OCI-LY1 (cell line): ENCODE data around the gene AQP11.
"Not testable (repeated sequence)": the region's sequence is repeated elsewhere in the genome, so short reads cannot be mapped to it uniquely, and the experiment has no call there.

Experiments
- H2AFZ ChIP-seq: fragments of 200-600 bp; sonication (generic), shearing (Covaris generic); 2 replicates; pipeline ENCODE4 v1.6.0; 2014; ENCODE audit warnings: antibody characterized with exemption, mild to moderate bottlenecking, low read length
- H3F3A ChIP-seq: fragments of 200-600 bp; sonication (generic), shearing (Covaris generic); 2 replicates; pipeline ENCODE4 v1.6.0; 2014; ENCODE audit warnings: mild to moderate bottlenecking, antibody characterized with exemption, low read length, moderate library complexity; ENCODE audit not compliant: insufficient read depth
- H3K27ac ChIP-seq: fragments of 200-600 bp; sonication (generic); 2 replicates; pipeline ENCODE4 v1.5.1; 2014; ENCODE audit warnings: low read length, mixed run types, mild to moderate bottlenecking, low read depth; ENCODE audit not compliant: poor library complexity, severe bottlenecking
- H3K27me3 ChIP-seq: fragments of 200-600 bp; sonication (generic); 2 replicates; pipeline ENCODE4 v1.6.0; 2014; ENCODE audit warnings: antibody characterized with exemption, mild to moderate bottlenecking, low read length, moderate library complexity; ENCODE audit not compliant: insufficient read depth
- H3K36me3 ChIP-seq: fragments of 200-600 bp; sonication (generic); 2 replicates; pipeline ENCODE4 v1.6.1; 2014; ENCODE audit warnings: mild to moderate bottlenecking, antibody characterized with exemption, low read length, moderate library complexity, mixed read lengths; ENCODE audit not compliant: insufficient read depth
- H3K4me1 ChIP-seq: fragments of 200-600 bp; sonication (generic); 2 replicates; pipeline ENCODE4 v1.5.1; 2014; ENCODE audit warnings: mild to moderate bottlenecking, low read length, moderate library complexity; ENCODE audit not compliant: insufficient read depth, severe bottlenecking
- H3K4me2 ChIP-seq: fragments of 200-600 bp; sonication (generic), shearing (Covaris generic); 2 replicates; pipeline ENCODE4 v1.6.1; 2014; ENCODE audit warnings: low read length
- H3K4me3 ChIP-seq: fragments of 200-600 bp; sonication (generic); 2 replicates; pipeline ENCODE4 v1.5.1; 2014; ENCODE audit warnings: low read length, low read depth, mild to moderate bottlenecking, mixed read lengths; ENCODE audit not compliant: poor library complexity, severe bottlenecking
- H3K79me2 ChIP-seq: fragments of 200-600 bp; shearing (Covaris generic); 2 replicates; pipeline ENCODE4 v1.6.1; 2016; ENCODE audit warnings: mixed run types, low read length, mixed read lengths; ENCODE audit not compliant: insufficient read depth
- H3K9ac ChIP-seq: fragments of 200-600 bp; sonication (generic), shearing (Covaris generic); 2 replicates; pipeline ENCODE4 v1.6.1; 2014; ENCODE audit warnings: mild to moderate bottlenecking, low read length, mixed read lengths
- H3K9me2 ChIP-seq: fragments of 200-600 bp; sonication (generic), shearing (Covaris generic); 2 replicates; pipeline ENCODE4 v1.6.1; 2014; ENCODE audit warnings: low read depth, mild to moderate bottlenecking, low read length, mixed read lengths
- H3K9me3 ChIP-seq: fragments of 200-600 bp; shearing (Covaris generic); 2 replicates; pipeline ENCODE4 v1.6.1; 2014; ENCODE audit warnings: low read length, mixed read lengths
- H4K20me1 ChIP-seq: fragments of 200-600 bp; sonication (generic), shearing (Covaris generic); 2 replicates; pipeline ENCODE4 v1.6.0; 2016; ENCODE audit warnings: mild to moderate bottlenecking, low read length; ENCODE audit not compliant: insufficient read depth
- CTCF ChIP-seq: fragments of 200-600 bp; sonication (generic), shearing (Covaris generic); IDR thresholded peaks from 2 replicates; pipeline ENCODE4 v1.5.1; 2017; ENCODE audit warnings: mild to moderate bottlenecking, antibody characterized with exemption, low read length, moderate library complexity, mixed read lengths
- EZH2 ChIP-seq: fragments of 200-600 bp; sonication (generic), shearing (Covaris generic); IDR thresholded peaks from 2 replicates; pipeline ENCODE4 v1.8.0; 2017; ENCODE audit warnings: borderline replicate concordance, mixed run types, mild to moderate bottlenecking, antibody characterized with exemption, low read length, moderate library complexity, mixed read lengths

AQP11 gene

GRCh38 chr11:77547863-77548551, 41.7 kb upstream of the AQP11 start:
- no peaks in the 10 kb centered on the region for H3K36me3 ChIP-seq
- H3K9ac ChIP-seq = no peak overlapping the region
- peak; percentile 66 for TF ChIP-seq CTCF
- TF ChIP-seq EZH2 = no peak
- H3K27me3 ChIP-seq = no peaks in the 10 kb centered on the region
- no peaks in the 10 kb centered on the region for H3K79me2 ChIP-seq
- no peaks in the 10 kb centered on the region for H3K9me2 ChIP-seq
- no peaks in the 10 kb centered on the region for H3F3A ChIP-seq
- H3K9me3 ChIP-seq = no peaks in the 10 kb centered on the region
- H4K20me1 ChIP-seq = no peaks in the 10 kb centered on the region
- H3K4me3 ChIP-seq = no peak overlapping the region
- no peak overlapping the region for H2AFZ ChIP-seq
- H3K4me2 ChIP-seq = no peak overlapping the region
- H3K4me1 ChIP-seq = no peaks in the 10 kb centered on the region
- no peak overlapping the region for H3K27ac ChIP-seq

DNA sequence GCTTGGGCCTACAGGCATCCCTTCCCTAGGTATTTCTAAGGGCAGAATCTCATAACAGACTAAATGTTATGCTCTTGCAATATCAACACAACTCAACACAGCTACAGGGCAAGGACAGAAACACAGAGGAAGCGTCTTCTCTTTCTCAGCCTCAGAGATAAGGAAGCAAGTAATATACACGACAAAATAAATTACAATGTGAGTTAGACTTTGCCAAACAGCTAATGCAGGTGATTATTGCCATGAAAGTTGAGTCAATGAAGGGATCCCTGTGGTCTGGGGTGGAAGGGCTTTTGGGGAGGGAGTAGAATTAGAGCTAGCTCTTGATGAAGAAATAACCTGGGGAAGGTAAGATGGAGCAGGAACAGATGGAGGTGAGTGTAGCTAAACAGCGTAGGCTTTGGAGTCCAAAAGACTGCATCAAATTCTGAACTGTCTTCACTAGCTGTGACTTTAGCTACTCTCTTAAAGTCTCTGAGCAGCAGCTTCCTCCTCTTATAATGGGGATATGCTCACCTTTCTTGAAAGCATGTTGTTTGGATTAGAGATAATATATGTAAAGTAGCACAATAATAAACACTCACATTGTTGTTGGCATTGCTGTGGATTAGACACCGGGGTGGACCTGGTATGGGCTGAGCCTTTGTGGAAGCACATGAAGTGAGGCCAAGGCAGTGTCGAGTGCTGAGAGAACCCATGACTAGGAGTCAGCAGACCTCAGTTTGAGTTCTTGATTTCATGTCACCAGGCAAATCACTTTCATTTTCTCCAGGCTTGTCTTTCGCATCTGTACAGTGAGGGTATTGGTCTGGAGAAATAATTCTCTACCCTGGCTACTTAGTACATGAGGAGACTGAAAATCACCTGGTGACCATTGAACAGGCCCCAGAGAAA, 41.0 kb upstream of the AQP11 start:
- Histone ChIP-seq H3K79me2 (no peaks in the 10 kb centered on the region), H2AFZ (no peak overlapping the region), H3K9me3 (no peaks in the 10 kb centered on the region), H4K20me1 (no peaks in the 10 kb centered on the region), H3K27me3 (no peaks in the 10 kb centered on the region), H3K27ac (no peak overlapping the region), H3F3A (no peaks in the 10 kb centered on the region), H3K4me3 (no peak overlapping the region), H3K4me1 (no peaks in the 10 kb centered on the region), H3K4me2 (no peak overlapping the region), H3K9ac (no peak overlapping the region), H3K36me3 (no peaks in the 10 kb centered on the region), H3K9me2 (no peaks in the 10 kb centered on the region)
- TF ChIP-seq EZH2 = no peak
- TF ChIP-seq CTCF = no peak

GRCh38 chr11:77551426-77551825, 38.3 kb upstream of the AQP11 start:
- not testable (repeated sequence) for H3K9ac ChIP-seq, H3K4me2 ChIP-seq, H2AFZ ChIP-seq, H3K9me2 ChIP-seq, H3K27ac ChIP-seq, H3K4me3 ChIP-seq, H3K79me2 ChIP-seq, H3K36me3 ChIP-seq, H3F3A ChIP-seq, H4K20me1 ChIP-seq, H3K27me3 ChIP-seq, H3K9me3 ChIP-seq, H3K4me1 ChIP-seq
